Epithelial cell of esophagus (primary cell): Measurements from ENCODE around the gene DPYSL3.

Experiments
- DNase-seq: peaks from one replicate; pipeline ENCODE4 v3.0.0; 2010; ENCODE audit warnings: low read depth
- H3K4me3 ChIP-seq: 2 replicates; pipeline ENCODE4 v1.5.1; 2011; ENCODE audit warnings: mild to moderate bottlenecking, low read length, control low read depth
- TF ChIP-seq, protein P1 (sequence below): IDR thresholded peaks from 2 replicates; pipeline ENCODE4 v1.5.1; 2011; ENCODE audit warnings: low read depth, mild to moderate bottlenecking, low read length, control low read depth, inconsistent platforms; ENCODE audit not compliant: insufficient read depth; ENCODE audit errors: missing control alignments

DPYSL3 gene

DNA sequence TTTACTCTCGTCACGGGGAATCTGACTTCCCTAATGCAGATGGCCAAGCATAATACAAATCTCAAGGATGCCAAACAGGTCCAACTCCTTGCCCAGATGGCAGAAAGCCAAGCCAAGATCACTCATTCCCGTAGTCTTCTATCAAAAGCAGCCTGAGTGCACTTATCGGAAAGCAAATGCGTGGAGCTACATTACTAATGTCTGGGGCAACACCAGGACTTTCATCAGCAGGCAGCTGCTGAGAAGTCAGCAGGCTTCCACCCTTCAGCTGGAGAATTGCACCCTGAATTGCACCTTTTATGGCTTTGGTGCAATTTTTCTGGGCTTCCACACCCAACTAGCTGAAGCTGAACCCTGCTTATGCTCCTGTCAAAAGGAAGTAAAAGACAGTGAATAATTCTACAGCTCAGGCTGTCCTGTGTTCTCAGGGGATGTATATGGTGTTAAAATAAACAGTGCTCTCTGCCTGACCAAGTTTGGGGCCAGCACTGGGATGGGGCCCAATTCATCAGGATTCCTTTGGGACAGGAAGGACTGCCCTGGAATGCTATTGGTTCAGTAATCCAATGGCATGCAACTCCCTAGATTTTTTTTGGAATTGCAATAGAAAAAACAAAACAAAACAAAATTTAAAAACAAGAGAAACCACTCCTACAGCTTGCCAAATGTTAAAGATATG lies 92.6 kb downstream of the DPYSL3 start:
- DNase-seq: peak; percentile 95
- no peak overlapping the region for H3K4me3 ChIP-seq
- TF ChIP-seq, protein P1, sequence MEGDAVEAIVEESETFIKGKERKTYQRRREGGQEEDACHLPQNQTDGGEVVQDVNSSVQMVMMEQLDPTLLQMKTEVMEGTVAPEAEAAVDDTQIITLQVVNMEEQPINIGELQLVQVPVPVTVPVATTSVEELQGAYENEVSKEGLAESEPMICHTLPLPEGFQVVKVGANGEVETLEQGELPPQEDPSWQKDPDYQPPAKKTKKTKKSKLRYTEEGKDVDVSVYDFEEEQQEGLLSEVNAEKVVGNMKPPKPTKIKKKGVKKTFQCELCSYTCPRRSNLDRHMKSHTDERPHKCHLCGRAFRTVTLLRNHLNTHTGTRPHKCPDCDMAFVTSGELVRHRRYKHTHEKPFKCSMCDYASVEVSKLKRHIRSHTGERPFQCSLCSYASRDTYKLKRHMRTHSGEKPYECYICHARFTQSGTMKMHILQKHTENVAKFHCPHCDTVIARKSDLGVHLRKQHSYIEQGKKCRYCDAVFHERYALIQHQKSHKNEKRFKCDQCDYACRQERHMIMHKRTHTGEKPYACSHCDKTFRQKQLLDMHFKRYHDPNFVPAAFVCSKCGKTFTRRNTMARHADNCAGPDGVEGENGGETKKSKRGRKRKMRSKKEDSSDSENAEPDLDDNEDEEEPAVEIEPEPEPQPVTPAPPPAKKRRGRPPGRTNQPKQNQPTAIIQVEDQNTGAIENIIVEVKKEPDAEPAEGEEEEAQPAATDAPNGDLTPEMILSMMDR: no peak

DNA sequence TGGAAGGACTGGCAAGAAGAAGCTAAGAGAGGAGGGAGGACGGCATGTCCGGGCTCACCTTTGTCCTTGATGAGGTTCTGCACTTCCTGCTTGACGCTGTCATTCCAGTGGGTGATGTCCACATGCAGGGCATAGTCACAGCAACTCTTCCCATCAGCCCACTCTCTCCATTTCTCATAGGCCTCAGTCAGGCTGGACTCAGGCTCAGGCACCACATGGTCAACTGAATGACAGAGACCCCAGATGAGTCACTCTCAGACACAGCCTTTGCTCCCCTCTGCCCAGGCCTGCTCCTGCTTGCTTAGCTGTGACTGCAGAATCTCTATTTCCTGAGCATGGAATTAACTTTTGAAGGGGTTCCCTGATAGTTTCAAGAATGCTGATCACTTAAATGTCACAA lies 94.2 kb downstream of the DPYSL3 start:
- TF ChIP-seq, protein P1: no peak
- peak; percentile 62 for DNase-seq
- H3K4me3 ChIP-seq: no peak overlapping the region

DNA sequence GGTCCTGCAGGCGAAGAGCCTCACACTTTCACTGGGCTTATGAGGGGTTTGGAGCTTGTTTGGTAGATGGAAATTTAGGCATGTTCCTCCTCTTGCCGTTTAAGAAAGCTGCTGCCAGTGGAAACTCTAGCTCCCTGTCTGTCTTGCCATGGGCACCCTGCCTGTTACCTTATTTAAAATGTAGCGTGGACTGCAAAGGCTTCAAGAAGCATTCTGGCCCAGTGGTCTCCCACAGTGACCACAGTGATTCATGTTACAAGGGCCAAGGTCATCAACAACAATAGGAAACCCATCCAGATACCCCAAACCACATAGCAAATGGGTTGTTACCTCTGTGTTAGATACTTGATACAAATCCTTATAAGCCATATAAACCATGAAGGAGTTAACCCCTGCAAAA lies 96.6 kb downstream of the DPYSL3 start:
- TF ChIP-seq, protein P1: no peak
- no peak for DNase-seq

DNA sequence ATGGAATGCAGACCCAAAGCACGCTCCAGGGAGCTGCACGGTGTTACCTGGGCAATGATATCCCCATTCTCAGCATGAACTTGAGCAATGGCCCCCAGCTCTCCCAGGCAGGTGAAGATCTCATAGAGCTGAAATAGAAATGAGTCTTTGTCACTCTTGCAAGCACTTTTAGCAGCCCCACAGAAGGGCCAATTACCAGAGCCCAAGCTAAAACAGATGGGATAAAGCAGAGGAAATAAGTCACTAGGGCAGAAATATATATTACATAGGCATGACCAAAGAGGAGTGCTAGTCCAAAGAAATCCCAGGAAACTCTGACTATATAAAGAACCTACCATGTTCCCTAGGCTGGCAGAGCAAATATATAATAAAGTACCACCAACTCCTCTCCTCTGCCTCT lies 97.3 kb downstream of the DPYSL3 start:
- TF ChIP-seq, protein P1: no peak
- DNase-seq: no peak
- H3K4me3 ChIP-seq: no peak overlapping the region

More for the DNA sequence above, 96.6 kb downstream of the DPYSL3 start:
- H3K4me3 ChIP-seq: no peak overlapping the region

DNA sequence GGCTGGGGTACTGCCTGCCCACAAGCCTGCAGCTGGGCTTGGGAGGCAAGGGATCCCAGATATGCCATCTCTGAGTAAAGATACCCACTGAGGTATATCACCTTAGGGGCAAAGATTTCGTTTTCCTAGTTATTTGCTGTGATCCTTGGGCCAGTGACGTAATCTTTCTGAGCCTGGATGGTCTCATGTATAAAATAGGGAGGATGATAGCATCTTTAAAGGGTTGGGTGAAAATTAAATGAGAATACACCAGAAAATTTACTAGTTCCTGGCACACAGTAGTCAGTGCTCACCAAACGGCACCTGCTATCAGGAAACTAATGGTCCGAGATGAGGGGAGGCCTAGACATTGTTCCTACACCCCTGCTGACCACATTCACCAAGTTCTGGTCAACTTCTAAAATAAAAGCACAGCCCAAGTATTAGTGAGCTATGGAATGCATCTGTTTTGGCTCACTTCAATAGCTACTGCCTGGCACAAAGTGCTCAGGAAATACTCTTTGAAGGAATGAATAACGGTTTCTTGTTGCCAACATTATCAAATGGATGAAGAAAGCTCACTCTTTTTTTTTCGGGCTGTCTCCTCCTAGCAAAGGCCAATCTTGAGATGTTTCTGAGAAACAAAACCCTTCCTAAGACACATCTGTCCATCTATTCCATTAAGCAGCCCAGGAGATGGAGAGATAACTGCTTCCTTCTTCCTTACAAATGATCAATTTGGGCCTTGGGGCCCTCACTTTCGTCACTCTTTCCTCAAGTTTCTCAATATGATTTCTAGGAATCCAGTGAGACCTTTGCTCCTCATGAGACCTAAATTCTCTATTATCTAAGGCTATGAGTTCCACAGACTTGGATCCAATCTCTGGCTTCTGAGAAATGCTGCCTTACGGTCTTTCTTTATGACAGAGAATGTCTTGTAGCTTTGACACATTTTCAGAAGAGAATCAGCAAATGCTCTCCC lies 98.2 kb downstream of the DPYSL3 start:
- TF ChIP-seq, protein P1: no peak
- H3K4me3 ChIP-seq: no peak overlapping the region
- no peak for DNase-seq

DNA sequence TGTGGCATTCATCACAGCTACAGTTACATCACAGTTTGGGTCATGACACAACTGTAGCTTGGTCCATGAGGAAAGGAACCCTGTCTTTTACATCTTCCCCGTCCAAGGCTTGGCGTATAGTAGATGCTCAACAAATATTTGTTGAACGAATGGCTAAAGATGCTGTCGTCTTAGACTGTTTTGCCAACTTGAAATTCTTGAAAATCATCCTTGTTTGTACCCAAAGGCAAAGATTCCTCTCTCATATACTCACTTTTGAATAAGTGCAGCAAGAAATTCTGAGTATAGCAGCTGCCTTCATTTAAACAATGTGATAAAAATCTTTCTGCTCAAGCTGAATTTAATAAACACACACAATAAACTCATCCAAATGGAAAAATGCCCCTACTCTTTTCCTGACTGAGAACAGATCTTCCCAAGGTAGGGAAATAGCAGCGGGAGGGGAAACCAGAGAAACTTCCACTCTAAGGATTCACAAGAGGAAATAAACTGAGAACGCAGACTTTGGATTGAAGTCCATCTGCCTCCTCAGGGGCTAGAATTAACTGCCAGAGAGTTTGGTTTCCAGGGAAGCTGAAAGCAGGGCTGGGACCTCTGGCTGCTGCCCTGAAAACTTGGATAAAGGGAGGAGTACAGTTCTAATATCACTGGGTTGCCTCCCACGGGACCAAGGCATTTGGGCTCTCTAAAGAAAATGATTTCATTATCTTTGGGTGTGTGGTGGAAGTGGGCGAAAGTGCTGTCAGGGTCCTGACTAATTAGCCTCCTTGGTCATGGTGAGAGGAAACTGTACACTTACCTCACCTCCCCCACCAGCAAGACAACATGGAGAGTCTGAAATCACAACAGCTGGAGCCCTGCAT lies 99.1 kb downstream of the DPYSL3 start:
- TF ChIP-seq, protein P1: no peak
- DNase-seq: no peak
- H3K4me3 ChIP-seq: no peak overlapping the region
